Measurements from ENCODE around the gene POMT1.
"Not testable (repeated sequence)": the region's sequence is repeated elsewhere in the genome, so short reads cannot be mapped to it uniquely, and the experiment has no call there.

DNA sequence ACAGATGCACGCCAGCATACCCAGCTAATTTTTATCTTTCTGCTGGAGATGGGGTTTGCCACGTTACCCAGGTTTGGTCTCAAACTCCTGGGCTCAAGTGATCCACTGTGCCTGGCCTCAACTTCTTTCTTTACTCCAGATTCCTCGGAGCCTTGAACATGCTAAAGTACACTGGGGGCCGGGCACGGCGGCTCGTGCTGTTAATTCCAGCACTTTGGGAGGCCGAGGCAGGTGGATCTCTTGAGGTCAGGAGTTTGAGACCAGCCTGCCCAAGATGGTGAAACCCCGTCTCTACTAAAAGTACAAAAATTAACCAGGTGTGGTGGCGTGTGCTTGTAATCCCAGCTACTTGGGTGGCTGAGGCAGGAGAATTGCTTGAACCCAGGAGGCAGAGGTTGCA, 47.1 kb upstream of the POMT1 start:
- not testable (repeated sequence) for TF ChIP-seq ZNF174 (tag by site-specific recombination; IDR thresholded peaks at IDR 0.05); ZNF274 (IDR thresholded peaks at IDR 0.05; ENCODE audit: low read length); ZNF274 (tag by site-specific recombination; IDR thresholded peaks at IDR 0.05; ENCODE audit: borderline replicate concordance)
